IMR-90 (cell line): ENCODE data around the gene PTPRH.

Experiments used
- FOS ChIP-seq: fragments of 150-350 bp; IDR thresholded peaks from 2 replicates; pipeline ENCODE4 v1.6.1; 2016; ENCODE audit warnings: low read depth, low read length
- RCOR1 ChIP-seq: IDR thresholded peaks from 2 replicates; pipeline ENCODE4 v1.6.1; 2012; ENCODE audit warnings: mild to moderate bottlenecking, low read length, improper control_type of control experiment; ENCODE audit not compliant: insufficient replicate concordance
- RFX5 ChIP-seq: IDR thresholded peaks from 2 replicates; pipeline ENCODE4 v1.8.0; 2012; ENCODE audit warnings: low read depth, mild to moderate bottlenecking, low read length, moderate library complexity
- TF ChIP-seq, protein P1 (sequence below): conservative IDR thresholded peaks from 2 replicates; pipeline ENCODE4 v1.5.1; 2012; ENCODE audit warnings: mild to moderate bottlenecking, low read depth, low read length, improper control_type of control experiment
- TF ChIP-seq, protein P2 (sequence below): fragments of 150-350 bp; IDR thresholded peaks from 2 replicates; pipeline ENCODE4 v1.6.1; 2017; ENCODE audit warnings: mild to moderate bottlenecking, antibody characterized with exemption, low read length, low read depth

DNA sequence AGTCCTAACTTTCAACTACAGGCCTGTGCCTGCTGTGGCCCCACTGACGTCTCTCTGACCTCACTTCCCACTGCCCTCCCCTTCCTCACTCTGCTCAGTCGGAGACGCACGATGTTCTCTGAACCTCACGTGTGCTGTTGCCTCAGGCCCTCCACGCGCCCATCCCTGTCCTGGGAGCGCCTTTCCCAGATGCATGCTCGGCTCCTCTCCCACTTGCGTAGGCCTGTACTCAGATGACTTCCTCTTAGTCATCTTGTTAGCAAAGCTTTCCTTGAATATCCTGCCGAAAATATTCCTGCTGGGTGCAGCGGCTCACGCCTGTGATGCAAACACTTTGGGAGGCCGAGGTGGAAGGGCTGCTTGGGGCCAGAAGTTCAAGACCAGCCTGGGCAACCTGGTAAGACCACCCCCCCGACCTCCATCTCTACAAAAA is 19.9 kb downstream of the PTPRH start:
- TF ChIP-seq, protein P1, sequence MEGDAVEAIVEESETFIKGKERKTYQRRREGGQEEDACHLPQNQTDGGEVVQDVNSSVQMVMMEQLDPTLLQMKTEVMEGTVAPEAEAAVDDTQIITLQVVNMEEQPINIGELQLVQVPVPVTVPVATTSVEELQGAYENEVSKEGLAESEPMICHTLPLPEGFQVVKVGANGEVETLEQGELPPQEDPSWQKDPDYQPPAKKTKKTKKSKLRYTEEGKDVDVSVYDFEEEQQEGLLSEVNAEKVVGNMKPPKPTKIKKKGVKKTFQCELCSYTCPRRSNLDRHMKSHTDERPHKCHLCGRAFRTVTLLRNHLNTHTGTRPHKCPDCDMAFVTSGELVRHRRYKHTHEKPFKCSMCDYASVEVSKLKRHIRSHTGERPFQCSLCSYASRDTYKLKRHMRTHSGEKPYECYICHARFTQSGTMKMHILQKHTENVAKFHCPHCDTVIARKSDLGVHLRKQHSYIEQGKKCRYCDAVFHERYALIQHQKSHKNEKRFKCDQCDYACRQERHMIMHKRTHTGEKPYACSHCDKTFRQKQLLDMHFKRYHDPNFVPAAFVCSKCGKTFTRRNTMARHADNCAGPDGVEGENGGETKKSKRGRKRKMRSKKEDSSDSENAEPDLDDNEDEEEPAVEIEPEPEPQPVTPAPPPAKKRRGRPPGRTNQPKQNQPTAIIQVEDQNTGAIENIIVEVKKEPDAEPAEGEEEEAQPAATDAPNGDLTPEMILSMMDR = no peak
- TF ChIP-seq RFX5 (no peak), RCOR1 (peak; percentile 70), FOS (peak; percentile 55)
- TF ChIP-seq, protein P2, sequence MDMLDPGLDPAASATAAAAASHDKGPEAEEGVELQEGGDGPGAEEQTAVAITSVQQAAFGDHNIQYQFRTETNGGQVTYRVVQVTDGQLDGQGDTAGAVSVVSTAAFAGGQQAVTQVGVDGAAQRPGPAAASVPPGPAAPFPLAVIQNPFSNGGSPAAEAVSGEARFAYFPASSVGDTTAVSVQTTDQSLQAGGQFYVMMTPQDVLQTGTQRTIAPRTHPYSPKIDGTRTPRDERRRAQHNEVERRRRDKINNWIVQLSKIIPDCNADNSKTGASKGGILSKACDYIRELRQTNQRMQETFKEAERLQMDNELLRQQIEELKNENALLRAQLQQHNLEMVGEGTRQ = peak; percentile 79
